Endothelial cell of umbilical vein (primary cell): ENCODE results near the gene ATP13A3. TPM values are rescaled to one million over a fixed set of nuclear protein-coding genes. Genes with fewer than 3 reads are reported as not detected.

Experiments used
- BruUV-seq: library from RNA; stranded (reverse); fragments of 400-500 nt; replicated peaks from 2 replicates; lab custom pipeline; 2021; lab: Mats Ljungman, UMichigan
- CTCF ChIA-PET: fragments of 300-600, 350-600 bp; sonication (Branson Sonifier 250); formaldehyde crosslinking; loops from one replicate; lab custom pipeline; 2021; ENCODE audit warnings: antibody characterized with exemption, inconsistent platforms; lab: Charles Lee
- POLR2A ChIA-PET: fragments of 300-600, 350-600 bp; sonication (Branson Sonifier 250); formaldehyde crosslinking; loops from one replicate; lab custom pipeline; 2021; ENCODE audit warnings: antibody characterized with exemption, inconsistent platforms; lab: Charles Lee
- DNase-seq: peaks from one replicate; pipeline ENCODE4 v3.0.0-alpha.2; 2011; ENCODE audit warnings: low read depth, low spot score
- FAIRE-seq: peaks from 2 replicates; lab custom pipeline; 2011; peaks lifted over from hg19 to GRCh38; lab: Jason Lieb, UNC
- H2AFZ ChIP-seq: 2 replicates; pipeline ENCODE4 v1.6.0; 2012; ENCODE audit warnings: low read depth, low read length, control low read depth, inconsistent platforms
- H3K27ac ChIP-seq: 2 replicates; pipeline ENCODE4 v1.5.1; 2011; ENCODE audit warnings: low read depth, mild to moderate bottlenecking, control low read depth, low read length, moderate library complexity; ENCODE audit not compliant: insufficient read depth
- H3K27me3 ChIP-seq, 2 experiments: 2 replicates each; pipeline versions ENCODE4 v1.6.0 to v1.6.1; 2011; ENCODE audit warnings: low read length in 2 of 2, mixed read lengths in 1 of 2; ENCODE audit not compliant: control insufficient read depth in 2 of 2, insufficient read depth in 2 of 2
- H3K36me3 ChIP-seq, 2 experiments: 2 replicates in 1 of 2; 3 replicates in 1 of 2; pipeline ENCODE4 v1.5.1; 2011; ENCODE audit warnings: low read length in 2 of 2, mild to moderate bottlenecking in 1 of 2, moderate library complexity in 1 of 2; ENCODE audit not compliant: control insufficient read depth in 2 of 2, insufficient read depth in 2 of 2; ENCODE audit errors: extremely low read depth in 1 of 2
- H3K4me1 ChIP-seq: 3 replicates; pipeline ENCODE4 v1.5.1; 2011; ENCODE audit warnings: mild to moderate bottlenecking, low read length; ENCODE audit not compliant: control insufficient read depth, insufficient read depth; ENCODE audit errors: extremely low read depth
- H3K4me2 ChIP-seq: 2 replicates; pipeline ENCODE4 v1.6.1; 2011; ENCODE audit warnings: low read length, control low read depth, mixed read lengths; ENCODE audit not compliant: insufficient read depth
- H3K4me3 ChIP-seq, 3 experiments: fragments of 200-600 bp in 1 of 3; sonication (generic), shearing (Covaris generic) in 1 of 3; replicated peaks in 1 of 3; 2 replicates each; pipeline ENCODE4 v1.5.1; 2011 to 2016; ENCODE audit warnings: control low read depth in 3 of 3, low read length in 3 of 3, mild to moderate bottlenecking in 2 of 3, inconsistent platforms in 1 of 3, low read depth in 1 of 3, moderate library complexity in 1 of 3; ENCODE audit not compliant: insufficient read depth in 1 of 3
- H3K79me2 ChIP-seq: 2 replicates; pipeline ENCODE4 v1.6.0; 2012; ENCODE audit warnings: low read length, inconsistent platforms; ENCODE audit not compliant: control insufficient read depth, insufficient read depth
- H3K9ac ChIP-seq: replicated peaks from 2 replicates; pipeline ENCODE3; 2011; ENCODE audit warnings: low read length, control low read depth; ENCODE audit not compliant: insufficient read depth; ENCODE audit errors: extremely low read depth
- H3K9me1 ChIP-seq: replicated peaks from 3 replicates; pipeline ENCODE4 v1.6.0; 2011; ENCODE audit warnings: mild to moderate bottlenecking, low read length; ENCODE audit not compliant: control insufficient read depth, insufficient read depth; ENCODE audit errors: extremely low read depth
- H3K9me3 ChIP-seq: replicated peaks from 2 replicates; pipeline ENCODE4 v1.5.1; 2012; ENCODE audit warnings: low read length, inconsistent platforms; ENCODE audit not compliant: control insufficient read depth, insufficient read depth
- H4K20me1 ChIP-seq: replicated peaks from 2 replicates; pipeline ENCODE3; 2011; ENCODE audit warnings: mild to moderate bottlenecking, low read length; ENCODE audit not compliant: control insufficient read depth, insufficient read depth; ENCODE audit errors: extremely low read depth
- CTCF ChIP-seq, 2 donors: IDR thresholded peaks; 1 replicate in 1 of 2; 2 replicates in 1 of 2; pipeline ENCODE4 v1.5.1; 2011; ENCODE audit warnings: low read length in 2 of 2, mild to moderate bottlenecking in 2 of 2, moderate library complexity in 2 of 2, control low read depth in 1 of 2, inconsistent platforms in 1 of 2, low read depth in 1 of 2; ENCODE audit not compliant: insufficient read depth in 1 of 2; ENCODE audit errors: extremely low read depth in 1 of 2
- EZH2 ChIP-seq: IDR thresholded peaks from 2 replicates; pipeline ENCODE4 v1.6.1; 2012; ENCODE audit warnings: borderline replicate concordance, low read depth, mild to moderate bottlenecking, moderate library complexity, low read length, inconsistent platforms; ENCODE audit not compliant: severe bottlenecking
- FOS ChIP-seq: IDR thresholded peaks from 2 replicates; pipeline ENCODE4 v1.6.1; 2011; ENCODE audit warnings: mild to moderate bottlenecking, low read length, moderate library complexity, borderline replicate concordance; ENCODE audit not compliant: insufficient read depth
- GATA2 ChIP-seq: IDR thresholded peaks from 2 replicates; pipeline ENCODE4 v1.7.0; 2011; ENCODE audit warnings: low read depth, mild to moderate bottlenecking, moderate library complexity, mixed read lengths, low read length; ENCODE audit not compliant: insufficient read length, insufficient read depth
- JUN ChIP-seq: IDR thresholded peaks from 2 replicates; pipeline ENCODE4 v1.6.1; 2011; ENCODE audit warnings: borderline replicate concordance, low read depth; ENCODE audit not compliant: insufficient read length, insufficient read depth
- MYC ChIP-seq: IDR thresholded peaks from one replicate; pipeline ENCODE4 v1.6.1; 2011; ENCODE audit warnings: mild to moderate bottlenecking, low read depth, low read length
- POLR2A ChIP-seq: IDR thresholded peaks from 2 replicates; pipeline ENCODE4 v1.6.1; 2012; ENCODE audit warnings: low read depth, mild to moderate bottlenecking, control low read depth, low read length
- POLR2AphosphoS5 ChIP-seq: IDR thresholded peaks from 2 replicates; pipeline ENCODE4 v1.6.1; 2012; ENCODE audit warnings: low read depth, mild to moderate bottlenecking, control low read depth, low read length, moderate library complexity; ENCODE audit not compliant: insufficient read depth
- dilution Hi-C: fragments of 300-500 bp; cut with MboI; formaldehyde crosslinking; loops from one replicate; pipeline ENCODE4 v1.15.0; 2019; ENCODE audit warnings: low sequenced_read_pairs; ENCODE audit not compliant: extremely low pct_ligation_motif_present
- intact Hi-C: fragments of 100-400 bp; cut with micrococcal nuclease; formaldehyde crosslinking; loops from one replicate; pipeline ENCODE4 v1.10.0; 2022
- polyA plus RNA-seq, 4 experiments: library from polyadenylated mRNA; depleted of rRNA in 3 of 4; stranded (reverse) in 3 of 4; unstranded in 1 of 4; fragments of >200 nt; gene quantifications; 2 replicates each; pipeline versions ENCODE4 v1.2.1 to v1.2.3, GENCODE V29; 2011 to 2012; ENCODE audit warnings: missing spikeins in 1 of 4
- total RNA-seq: library from RNA; stranded (reverse); gene quantifications from 2 replicates; pipeline ENCODE4 v1.2.3, GENCODE V29; 2021
- TF ChIP-seq, protein P1 (sequence below): IDR thresholded peaks from 2 replicates; pipeline ENCODE4 v1.6.1; 2011; ENCODE audit not compliant: insufficient read depth, insufficient read length

The ATP13A3 gene
- total and polyA plus RNA-seq, 2 donors (not counting 3 experiments of a cell fraction or from before 2014, with no cell fraction given) = 12.0 to 59.0 TPM

DNA sequence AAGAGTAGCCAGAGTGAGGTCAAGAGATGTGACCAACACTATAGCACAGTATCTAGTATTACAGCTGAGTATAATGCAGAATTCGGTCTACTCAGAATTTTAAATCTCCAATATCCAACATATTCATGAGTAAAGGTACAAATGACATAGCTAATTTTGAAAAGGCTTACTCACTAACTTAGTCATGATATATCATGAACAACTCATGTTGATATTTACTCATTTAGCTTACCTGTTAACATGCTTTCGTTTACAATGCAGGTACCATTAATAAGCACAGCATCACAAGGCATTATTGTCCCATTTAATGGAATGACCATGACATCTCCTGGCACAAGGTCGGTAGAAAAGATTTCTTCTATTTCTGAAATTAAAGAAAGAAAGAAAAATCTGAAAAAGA lies 36.9 kb downstream of the ATP13A3 start:
- intact Hi-C loops (no loop called here), dilution Hi-C loops (no loop called here)
- H3K27ac ChIP-seq = no peak overlapping the region
- no peak overlapping the region for H3K4me3 ChIP-seq
- no peaks in the 10 kb centered on the region for H3K4me1 ChIP-seq
- CTCF ChIA-PET = interaction anchor here (1.1 to 1.8 kb wide), 4 partner anchors 9 to 145 kb away, joined by 4 to 6 read pairs (median 6); no protein-coding TSS in a partner anchor
- no peak for FAIRE-seq
- no peaks in the 10 kb centered on the region for H3K9me1 ChIP-seq
- H2AFZ ChIP-seq = no peak overlapping the region
- H3K9me3 ChIP-seq = no peaks in the 10 kb centered on the region
- H3K36me3 ChIP-seq = peaks cover 7 to 19% of the 10 kb centered on the region in 2 experiments
- TF ChIP-seq EZH2 = no peak
- no peak for TF ChIP-seq JUN
- no peak for TF ChIP-seq POLR2A
- TF ChIP-seq, protein P1, sequence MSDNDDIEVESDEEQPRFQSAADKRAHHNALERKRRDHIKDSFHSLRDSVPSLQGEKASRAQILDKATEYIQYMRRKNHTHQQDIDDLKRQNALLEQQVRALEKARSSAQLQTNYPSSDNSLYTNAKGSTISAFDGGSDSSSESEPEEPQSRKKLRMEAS = no peak
- TF ChIP-seq GATA2 = no peak
- no peak for TF ChIP-seq FOS
- TF ChIP-seq POLR2AphosphoS5 = no peak
- TF ChIP-seq MYC = no peak
- TF ChIP-seq CTCF (IDR thresholded peaks at IDR 0.05; ENCODE audit: extremely low read depth in 1 of 2, insufficient read depth in 1 of 2, low read depth in 1 of 2, low read length in 2 of 2) = no peak
- H4K20me1 ChIP-seq = no peaks in the 10 kb centered on the region
- BruUV-seq = no TSS peak
- H3K79me2 ChIP-seq = no peaks in the 10 kb centered on the region
- no peak for DNase-seq
- no peak overlapping the region for H3K9ac ChIP-seq
- no peak overlapping the region for H3K4me2 ChIP-seq
- POLR2A ChIA-PET = no interaction called here
- H3K27me3 ChIP-seq = no peaks in the 10 kb centered on the region
